Measurements from ENCODE around the gene BHMT.

GRCh38 chr5:79107020-79107796 lies 4.4 kb upstream of the BHMT start:
- TF ChIP-seq POLR2A (IDR thresholded peaks at IDR 0.05; ENCODE audit: low read length) (no peak), GATA1 (IDR thresholded peaks at IDR 0.05; ENCODE audit: low read depth, low read length) (no peak)

Measured in erythroblast (primary cell).